Stimulated activated CD8-positive, alpha-beta memory T cell treated with anti-CD3 and anti-CD28 coated beads, Interleukin-2, amount 100 ng/mL, for 1 hour (primary cell): ENCODE measurements around the gene IL12B.
"Not testable (repeated sequence)": the region's sequence is repeated elsewhere in the genome, so short reads cannot be mapped to it uniquely, and the experiment has no call there.

ENCODE experiments used
- DNase-seq, 2 donors: peaks; one replicate each; pipeline ENCODE4 v3.0.0-alpha.2; 2020; ENCODE audit warnings: low read depth in 2 of 2

IL12B gene

DNA sequence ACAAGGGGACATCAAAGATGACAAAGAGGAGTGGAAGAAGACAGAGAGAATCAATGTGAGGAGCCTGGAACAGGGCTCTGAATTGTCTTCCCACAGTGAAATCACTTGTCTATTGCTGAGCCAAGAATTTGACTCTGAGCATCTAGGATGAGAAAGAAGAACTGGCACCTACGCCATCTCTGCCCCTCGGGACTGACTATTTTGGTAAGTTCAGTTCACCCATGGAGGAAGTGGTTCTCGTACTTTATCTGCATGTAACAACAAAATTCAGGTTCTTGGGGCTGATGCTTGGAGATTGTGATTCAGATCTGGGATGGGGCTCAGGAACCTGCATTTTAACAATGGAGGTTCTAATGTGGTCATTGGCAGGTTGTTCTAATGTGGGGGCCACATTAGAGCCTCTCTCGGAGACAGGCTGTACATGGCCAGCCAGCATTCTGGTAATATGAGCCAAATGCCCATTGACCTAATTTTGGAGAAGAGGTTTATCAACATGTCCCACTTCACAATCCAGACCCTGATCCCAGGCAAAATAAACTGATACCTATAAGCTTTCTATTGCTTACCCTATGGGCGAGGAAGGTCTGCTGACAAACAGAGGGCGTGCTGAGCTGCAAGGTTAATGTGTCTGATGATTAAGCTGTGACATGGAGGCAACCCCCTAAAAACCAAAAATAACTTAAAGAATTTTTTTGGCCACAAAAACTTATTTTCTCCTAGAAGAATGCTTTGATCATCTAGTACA lies 2.7 kb upstream of the IL12B start:
- no peak for DNase-seq

DNA sequence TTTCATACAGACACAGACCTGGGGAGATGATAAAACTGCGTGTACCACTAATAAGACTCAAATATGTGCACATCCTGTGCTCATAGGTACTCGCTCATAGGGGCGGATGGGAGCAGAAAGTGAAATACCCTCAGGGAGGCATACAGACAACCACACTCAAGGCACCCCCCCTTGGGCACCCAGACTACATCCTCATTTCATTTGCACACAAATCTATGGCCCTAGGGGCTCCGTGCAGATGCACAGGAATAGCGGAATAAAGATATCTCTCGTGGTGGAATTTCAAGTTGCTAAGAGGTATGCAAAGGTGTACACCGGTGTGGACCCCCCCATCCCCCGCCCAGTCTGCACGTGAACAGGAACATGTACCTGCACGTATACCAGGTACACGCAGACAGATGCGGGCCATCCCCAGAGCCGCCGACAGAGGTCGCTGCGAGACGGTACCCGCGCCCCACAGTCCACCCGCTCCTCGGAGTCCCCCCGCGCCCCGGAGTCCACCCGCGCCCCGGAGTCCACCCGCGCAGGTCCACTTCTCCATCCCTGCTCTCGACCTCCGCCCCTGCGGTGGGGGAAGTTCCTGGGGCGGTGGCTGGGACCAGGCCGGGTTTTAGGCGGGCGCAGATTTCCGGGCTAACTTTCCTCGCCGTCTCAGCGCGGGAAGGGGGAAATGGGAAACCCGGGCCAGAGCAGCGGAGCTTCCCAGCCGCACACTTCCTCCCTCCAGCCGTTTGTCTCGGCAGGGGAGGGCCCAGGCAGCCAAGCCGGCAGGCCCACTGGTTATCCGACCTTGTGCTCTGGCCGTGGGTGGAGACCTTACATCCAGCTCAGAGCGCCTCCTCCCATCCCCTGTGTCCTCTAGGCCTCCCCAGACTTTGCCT lies 1.0 kb upstream of the IL12B start:
- peak; percentile 49 to 54 for DNase-seq

GRCh38 chr5:159324986-159325385 lies 5.3 kb downstream of the IL12B start:
- DNase-seq = no peak

GRCh38 chr5:159324102-159324755 lies 6.1 kb downstream of the IL12B start:
- DNase-seq = no peak

- DNase-seq = no peak
Observed at GRCh38 chr5:159322180-159322579, 8.1 kb downstream of the IL12B start.

GRCh38 chr5:159319832-159320231 lies 10.5 kb downstream of the IL12B start:
- no peak for DNase-seq

DNA sequence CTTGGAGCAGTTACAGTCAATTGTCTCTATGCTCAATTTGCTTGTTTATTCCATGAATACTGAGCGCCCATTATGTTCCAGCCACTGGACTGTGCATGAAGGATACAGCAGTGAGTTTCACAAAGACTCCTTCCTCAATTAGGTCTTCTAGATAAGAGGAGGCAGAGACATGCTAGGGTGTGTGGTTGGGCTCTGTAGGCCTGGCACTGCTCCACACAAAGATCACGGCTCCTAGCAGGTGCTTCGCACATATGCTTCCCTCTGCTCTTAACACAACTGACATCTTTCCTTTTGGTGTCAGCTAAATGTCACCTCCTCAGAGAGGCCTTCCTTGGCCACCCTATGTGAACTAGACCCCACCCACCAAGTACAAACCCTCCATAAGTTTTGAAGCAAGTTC lies 10.9 kb downstream of the IL12B start:
- DNase-seq = no peak

- no peak for DNase-seq
Observed at GRCh38 chr5:159318448-159318847, 11.8 kb downstream of the IL12B start.

DNA sequence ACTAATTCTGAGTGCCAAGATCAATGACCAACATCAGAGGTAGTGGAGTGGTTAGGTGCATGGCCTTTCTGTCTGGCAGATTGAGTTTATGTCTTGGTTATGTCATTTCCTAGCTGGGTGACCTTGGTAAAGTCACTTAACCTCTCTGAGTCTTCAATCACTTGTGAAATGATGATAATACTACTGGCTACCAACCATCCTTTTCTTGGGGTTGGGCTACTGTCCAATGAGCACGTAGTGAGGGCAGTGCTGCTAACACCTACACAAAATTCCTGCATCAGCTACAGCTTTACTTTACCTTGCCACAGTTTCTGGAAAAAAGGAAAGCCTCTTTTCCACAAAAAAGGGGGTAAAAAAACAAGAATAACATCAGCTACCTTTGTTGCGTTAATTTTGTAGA lies 12.4 kb downstream of the IL12B start:
- no peak for DNase-seq

DNA sequence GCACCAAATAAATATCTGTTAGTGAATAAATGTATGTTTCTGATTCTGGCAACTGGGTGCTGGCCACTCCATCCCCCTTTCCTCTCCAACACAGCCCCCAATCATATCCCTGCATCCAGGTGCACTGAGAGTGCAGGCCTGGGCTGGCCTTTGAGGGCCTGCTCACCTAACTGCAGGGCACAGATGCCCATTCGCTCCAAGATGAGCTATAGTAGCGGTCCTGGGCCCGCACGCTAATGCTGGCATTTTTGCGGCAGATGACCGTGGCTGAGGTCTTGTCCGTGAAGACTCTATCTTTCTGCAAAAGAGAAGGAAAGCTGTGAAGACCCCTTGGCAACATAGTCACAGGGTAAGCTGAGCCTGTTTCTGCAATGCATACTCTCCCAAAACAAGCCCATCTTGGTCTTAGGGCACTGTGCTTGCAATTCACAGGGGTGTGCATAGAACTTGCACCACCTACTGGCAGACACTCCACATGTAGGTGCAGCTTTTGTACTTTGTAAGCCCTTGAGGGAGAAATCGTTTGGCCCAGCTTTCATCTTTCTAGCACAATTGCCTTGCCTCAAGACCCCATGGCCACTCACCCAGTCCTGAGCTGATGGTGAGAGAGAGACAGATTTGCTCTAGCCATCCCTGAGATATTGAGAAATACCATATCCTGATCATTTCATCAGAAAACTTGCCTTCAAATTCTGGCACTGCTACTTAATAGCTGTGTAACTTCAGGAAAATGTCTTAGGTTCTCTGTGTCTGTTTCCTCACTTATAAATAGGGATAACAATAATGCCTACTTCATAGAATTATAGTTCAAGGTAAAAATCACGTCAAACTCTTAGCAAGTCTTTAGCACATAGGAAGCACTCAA lies 13.5 kb downstream of the IL12B start:
- no peak for DNase-seq

- no peak for DNase-seq
Observed at GRCh38 chr5:159313197-159313596, 17.1 kb downstream of the IL12B start.

GRCh38 chr5:159311063-159311462 lies 19.2 kb downstream of the IL12B start:
- no peak for DNase-seq

- no peak for DNase-seq
Observed at GRCh38 chr5:159310511-159310910, 19.8 kb downstream of the IL12B start.

DNA sequence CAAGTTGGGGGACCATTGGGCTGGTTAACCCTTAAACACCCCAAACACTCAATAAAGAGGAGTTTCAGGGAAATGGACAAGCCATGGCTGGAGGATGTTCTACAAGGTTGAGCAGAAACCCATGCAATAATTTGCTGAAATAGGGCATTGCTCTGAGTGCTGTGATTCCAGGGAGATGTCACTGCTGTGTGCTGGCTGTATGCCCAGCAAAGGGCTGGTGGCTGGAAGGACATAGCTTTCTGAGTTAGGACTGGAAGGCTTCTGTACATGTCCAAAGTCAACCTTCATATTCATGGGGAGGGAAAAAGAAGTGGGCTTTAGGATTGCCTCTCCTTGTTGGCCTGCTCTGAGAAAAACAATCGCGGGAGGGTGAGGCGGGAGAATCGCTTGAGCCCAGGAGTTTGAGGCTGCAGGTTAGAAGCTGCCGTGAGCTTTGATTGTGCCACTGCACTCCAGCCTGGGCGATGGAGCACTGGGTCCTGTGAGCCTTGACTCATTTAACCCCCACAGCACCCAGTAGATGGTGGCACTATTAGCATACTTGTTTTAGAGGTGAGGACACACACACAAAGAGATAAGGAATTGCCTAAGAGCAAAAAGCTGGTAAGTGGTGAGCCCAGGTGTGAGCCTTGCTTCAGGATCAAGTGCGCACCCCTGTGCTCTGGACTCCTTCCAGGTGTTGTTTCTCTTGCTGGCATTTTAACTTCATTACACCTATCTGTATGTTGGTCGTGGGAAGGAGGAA lies 20.4 kb downstream of the IL12B start:
- DNase-seq = no peak

DNA sequence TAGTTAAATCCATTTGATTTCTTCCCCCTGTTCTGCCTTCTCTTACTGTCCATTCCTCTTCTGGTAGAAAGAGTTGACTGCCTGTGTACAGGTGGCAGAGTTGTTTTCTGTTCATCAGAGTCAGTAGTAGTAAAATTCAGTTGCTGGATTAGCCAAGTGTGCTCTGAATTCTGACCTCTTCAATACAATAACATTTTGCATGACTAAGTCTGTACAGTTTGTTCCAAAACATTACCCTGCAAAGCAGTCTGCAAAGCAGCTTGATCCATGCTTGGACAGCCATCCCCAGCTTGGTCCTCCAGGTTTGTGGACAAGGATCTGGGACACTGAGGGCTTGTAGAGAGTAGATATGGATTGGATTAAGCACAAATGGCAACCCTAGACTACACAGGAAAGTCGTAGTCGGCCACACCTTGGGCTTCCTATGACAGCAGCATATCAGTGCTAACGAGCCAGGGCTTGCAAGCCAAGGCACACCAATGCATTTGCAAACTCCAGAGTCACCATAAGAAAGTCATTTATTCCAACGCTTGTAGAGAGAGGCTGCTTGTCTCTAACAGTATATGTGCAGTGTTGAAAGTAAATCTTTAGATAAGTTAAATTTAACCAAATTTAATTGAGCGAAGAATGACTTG lies 25.2 kb downstream of the IL12B start:
- DNase-seq = no peak

DNA sequence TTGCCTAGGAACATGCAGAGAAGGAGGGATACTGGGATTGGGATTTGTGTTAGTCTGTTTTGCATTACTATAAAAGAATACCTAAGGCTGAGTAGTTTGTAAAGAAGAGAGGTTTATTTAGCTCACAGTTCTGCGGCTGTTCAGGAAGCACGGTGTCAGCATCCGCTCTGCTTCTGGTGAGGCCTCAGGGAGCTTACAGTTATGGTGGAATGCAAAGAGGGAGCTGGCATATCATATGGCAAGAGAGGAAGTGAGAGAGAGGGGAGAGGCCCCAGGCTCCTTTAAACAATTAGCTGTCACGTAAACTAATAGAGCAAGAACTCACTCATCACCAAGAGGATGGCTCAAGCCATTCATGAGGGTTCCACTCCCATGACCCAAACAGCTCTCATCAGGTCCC lies 27.0 kb downstream of the IL12B start:
- DNase-seq = no peak

GRCh38 chr5:159301929-159302860 lies 28.1 kb downstream of the IL12B start:
- DNase-seq = not testable (repeated sequence)

DNA sequence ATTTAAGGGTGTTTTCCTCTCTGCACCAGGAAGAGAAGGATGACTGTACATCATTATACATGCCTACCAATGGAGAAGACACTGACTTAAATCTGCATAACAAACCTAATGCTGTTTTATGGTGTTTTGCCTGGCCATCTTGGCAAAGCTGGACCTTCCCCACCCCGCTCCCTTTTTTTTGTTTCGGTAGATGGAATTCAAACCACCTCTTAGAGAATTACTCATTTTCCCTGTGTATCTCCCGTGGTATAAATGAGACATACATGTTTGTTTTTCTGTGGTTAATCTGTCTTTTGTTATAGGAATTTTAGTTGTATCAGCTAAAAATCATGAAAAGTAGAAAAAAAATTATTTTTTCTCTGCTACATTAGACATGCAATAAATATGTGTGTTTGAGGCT lies 28.8 kb downstream of the IL12B start:
- no peak for DNase-seq

DNA sequence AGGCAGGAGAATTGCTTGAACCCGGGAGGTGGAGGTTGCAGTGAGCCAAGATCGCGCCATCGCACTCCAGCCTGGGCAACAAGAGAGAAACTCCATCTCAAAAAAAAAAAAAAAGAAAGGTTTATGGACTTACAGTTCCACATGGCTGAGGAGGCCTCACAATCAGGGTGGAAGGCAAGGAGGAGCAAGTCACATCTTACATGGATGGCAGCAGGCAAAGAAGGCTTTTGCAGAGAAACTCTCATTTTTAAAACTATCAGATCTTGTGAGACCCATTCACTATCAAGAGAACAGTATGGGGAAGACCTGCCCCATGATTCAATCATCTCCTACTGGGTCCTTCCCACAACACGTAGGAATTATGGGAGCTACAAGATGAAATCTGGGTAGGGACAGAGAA lies 33.0 kb downstream of the IL12B start:
- DNase-seq = not testable (repeated sequence)
